ENCODE measurements around the gene RHOBTB1.
"Not testable (repeated sequence)": the region's sequence is repeated elsewhere in the genome, so short reads cannot be mapped to it uniquely, and the experiment has no call there.

Gene RHOBTB1

GRCh38 chr10:60944058-60944909, at the start of gene RHOBTB1:
Gene RHOBTB1, minus strand, starts transcription at chr10:60944185. Its CDS starts 32,643 bp downstream, at chr10:60911542.
- no peak for DNase-seq

GRCh38 chr10:60992636-60993035, 48.7 kb upstream of the RHOBTB1 start:
- no peak for DNase-seq

- DNase-seq: no peak
These were observed 46.7 kb upstream of the RHOBTB1 start for GRCh38 chr10:60990663-60991062.

- no peak for DNase-seq
These were observed 45.5 kb upstream of the RHOBTB1 start for GRCh38 chr10:60989400-60989876.

- no peak for DNase-seq
These were observed 42.8 kb upstream of the RHOBTB1 start for GRCh38 chr10:60986791-60987190.

- no peak for DNase-seq
These were observed 42.0 kb upstream of the RHOBTB1 start for GRCh38 chr10:60985951-60986350.

- no peak for DNase-seq
These were observed 37.0 kb upstream of the RHOBTB1 start for GRCh38 chr10:60980997-60981396.

- DNase-seq: no peak
These were observed 35.7 kb upstream of the RHOBTB1 start for GRCh38 chr10:60979667-60980104.

- no peak for DNase-seq
These were observed 34.5 kb upstream of the RHOBTB1 start for GRCh38 chr10:60978287-60979115.

GRCh38 chr10:60977161-60978122, 33.5 kb upstream of the RHOBTB1 start:
- DNase-seq: no peak

GRCh38 chr10:60976687-60977086, 32.7 kb upstream of the RHOBTB1 start:
- no peak for DNase-seq

- DNase-seq: no peak
These were observed 31.7 kb upstream of the RHOBTB1 start for GRCh38 chr10:60975716-60976115.

- no peak for DNase-seq
These were observed 30.6 kb upstream of the RHOBTB1 start for GRCh38 chr10:60974463-60975149.

- DNase-seq: no peak
These were observed 29.1 kb upstream of the RHOBTB1 start for GRCh38 chr10:60973086-60973485.

- DNase-seq: not testable (repeated sequence)
These were observed 28.2 kb upstream of the RHOBTB1 start for GRCh38 chr10:60972181-60972580.

GRCh38 chr10:60970526-60970925, 26.5 kb upstream of the RHOBTB1 start:
- DNase-seq: no peak

- no peak for DNase-seq
These were observed 24.5 kb upstream of the RHOBTB1 start for GRCh38 chr10:60968504-60968903.

GRCh38 chr10:60967854-60968484, 24.0 kb upstream of the RHOBTB1 start:
- no peak for DNase-seq

- no peak for DNase-seq
These were observed 23.3 kb upstream of the RHOBTB1 start for GRCh38 chr10:60967260-60967659.

- DNase-seq: no peak
These were observed 21.7 kb upstream of the RHOBTB1 start for GRCh38 chr10:60965696-60966095.
